ENCODE data around the gene SOX4.

SOX4 gene

DNA sequence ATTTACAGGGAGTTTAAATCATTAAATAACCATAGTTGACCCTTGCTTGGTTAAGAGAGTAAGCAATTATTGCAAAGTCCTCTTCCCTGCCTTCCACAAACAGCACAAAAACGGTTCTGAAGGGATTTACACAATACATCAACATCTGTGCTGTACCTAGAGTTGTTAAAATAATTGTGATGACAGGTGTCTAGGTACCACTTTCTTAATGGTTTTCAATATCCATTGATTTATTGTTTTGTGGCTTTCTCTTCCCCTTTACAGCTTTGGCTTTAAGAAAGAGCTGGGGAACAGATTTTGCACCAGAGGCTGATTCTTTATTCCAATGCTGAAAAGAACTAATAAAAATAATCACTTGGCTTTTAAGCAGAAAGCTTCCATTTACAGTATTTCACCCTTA lies 598 bp upstream of the SOX4 start:
- peak overlapping the region; percentile 68 for H3K4me3 ChIP-seq (ENCODE audit: control insufficient read depth, low read depth, low read length)
- TF ChIP-seq, protein P1, sequence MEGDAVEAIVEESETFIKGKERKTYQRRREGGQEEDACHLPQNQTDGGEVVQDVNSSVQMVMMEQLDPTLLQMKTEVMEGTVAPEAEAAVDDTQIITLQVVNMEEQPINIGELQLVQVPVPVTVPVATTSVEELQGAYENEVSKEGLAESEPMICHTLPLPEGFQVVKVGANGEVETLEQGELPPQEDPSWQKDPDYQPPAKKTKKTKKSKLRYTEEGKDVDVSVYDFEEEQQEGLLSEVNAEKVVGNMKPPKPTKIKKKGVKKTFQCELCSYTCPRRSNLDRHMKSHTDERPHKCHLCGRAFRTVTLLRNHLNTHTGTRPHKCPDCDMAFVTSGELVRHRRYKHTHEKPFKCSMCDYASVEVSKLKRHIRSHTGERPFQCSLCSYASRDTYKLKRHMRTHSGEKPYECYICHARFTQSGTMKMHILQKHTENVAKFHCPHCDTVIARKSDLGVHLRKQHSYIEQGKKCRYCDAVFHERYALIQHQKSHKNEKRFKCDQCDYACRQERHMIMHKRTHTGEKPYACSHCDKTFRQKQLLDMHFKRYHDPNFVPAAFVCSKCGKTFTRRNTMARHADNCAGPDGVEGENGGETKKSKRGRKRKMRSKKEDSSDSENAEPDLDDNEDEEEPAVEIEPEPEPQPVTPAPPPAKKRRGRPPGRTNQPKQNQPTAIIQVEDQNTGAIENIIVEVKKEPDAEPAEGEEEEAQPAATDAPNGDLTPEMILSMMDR (conservative IDR thresholded peaks at IDR 0.05; ENCODE audit: control insufficient read depth, insufficient read depth, low read depth, low read length), result no peak
- no peak for DNase-seq (ENCODE audit: low read depth)

DNA sequence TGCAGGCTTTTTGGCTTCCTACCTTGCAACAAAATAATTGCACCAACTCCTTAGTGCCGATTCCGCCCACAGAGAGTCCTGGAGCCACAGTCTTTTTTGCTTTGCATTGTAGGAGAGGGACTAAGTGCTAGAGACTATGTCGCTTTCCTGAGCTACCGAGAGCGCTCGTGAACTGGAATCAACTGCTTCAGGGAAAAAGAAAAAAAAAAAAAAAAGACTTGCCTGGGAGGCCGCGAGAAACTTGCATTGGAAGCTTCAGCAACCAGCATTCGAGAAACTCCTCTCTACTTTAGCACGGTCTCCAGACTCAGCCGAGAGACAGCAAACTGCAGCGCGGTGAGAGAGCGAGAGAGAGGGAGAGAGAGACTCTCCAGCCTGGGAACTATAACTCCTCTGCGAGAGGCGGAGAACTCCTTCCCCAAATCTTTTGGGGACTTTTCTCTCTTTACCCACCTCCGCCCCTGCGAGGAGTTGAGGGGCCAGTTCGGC lies 420 bp downstream of the SOX4 start:
- DNase-seq (ENCODE audit: low read depth), result peak; percentile 67
- TF ChIP-seq, protein P1 (conservative IDR thresholded peaks at IDR 0.05; ENCODE audit: control insufficient read depth, insufficient read depth, low read depth, low read length), result no peak
- H3K4me3 ChIP-seq (ENCODE audit: control insufficient read depth, low read depth, low read length), result peak overlapping the region; percentile 68

DNA sequence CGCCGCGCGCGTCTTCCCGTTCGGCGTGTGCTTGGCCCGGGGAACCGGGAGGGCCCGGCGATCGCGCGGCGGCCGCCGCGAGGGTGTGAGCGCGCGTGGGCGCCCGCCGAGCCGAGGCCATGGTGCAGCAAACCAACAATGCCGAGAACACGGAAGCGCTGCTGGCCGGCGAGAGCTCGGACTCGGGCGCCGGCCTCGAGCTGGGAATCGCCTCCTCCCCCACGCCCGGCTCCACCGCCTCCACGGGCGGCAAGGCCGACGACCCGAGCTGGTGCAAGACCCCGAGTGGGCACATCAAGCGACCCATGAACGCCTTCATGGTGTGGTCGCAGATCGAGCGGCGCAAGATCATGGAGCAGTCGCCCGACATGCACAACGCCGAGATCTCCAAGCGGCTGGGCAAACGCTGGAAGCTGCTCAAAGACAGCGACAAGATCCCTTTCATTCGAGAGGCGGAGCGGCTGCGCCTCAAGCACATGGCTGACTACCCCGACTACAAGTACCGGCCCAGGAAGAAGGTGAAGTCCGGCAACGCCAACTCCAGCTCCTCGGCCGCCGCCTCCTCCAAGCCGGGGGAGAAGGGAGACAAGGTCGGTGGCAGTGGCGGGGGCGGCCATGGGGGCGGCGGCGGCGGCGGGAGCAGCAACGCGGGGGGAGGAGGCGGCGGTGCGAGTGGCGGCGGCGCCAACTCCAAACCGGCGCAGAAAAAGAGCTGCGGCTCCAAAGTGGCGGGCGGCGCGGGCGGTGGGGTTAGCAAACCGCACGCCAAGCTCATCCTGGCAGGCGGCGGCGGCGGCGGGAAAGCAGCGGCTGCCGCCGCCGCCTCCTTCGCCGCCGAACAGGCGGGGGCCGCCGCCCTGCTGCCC lies 1.1 kb downstream of the SOX4 start:
- peak; percentile 66 for DNase-seq (ENCODE audit: low read depth)
- TF ChIP-seq, protein P1 (conservative IDR thresholded peaks at IDR 0.05; ENCODE audit: control insufficient read depth, insufficient read depth, low read depth, low read length), result no peak

DNA sequence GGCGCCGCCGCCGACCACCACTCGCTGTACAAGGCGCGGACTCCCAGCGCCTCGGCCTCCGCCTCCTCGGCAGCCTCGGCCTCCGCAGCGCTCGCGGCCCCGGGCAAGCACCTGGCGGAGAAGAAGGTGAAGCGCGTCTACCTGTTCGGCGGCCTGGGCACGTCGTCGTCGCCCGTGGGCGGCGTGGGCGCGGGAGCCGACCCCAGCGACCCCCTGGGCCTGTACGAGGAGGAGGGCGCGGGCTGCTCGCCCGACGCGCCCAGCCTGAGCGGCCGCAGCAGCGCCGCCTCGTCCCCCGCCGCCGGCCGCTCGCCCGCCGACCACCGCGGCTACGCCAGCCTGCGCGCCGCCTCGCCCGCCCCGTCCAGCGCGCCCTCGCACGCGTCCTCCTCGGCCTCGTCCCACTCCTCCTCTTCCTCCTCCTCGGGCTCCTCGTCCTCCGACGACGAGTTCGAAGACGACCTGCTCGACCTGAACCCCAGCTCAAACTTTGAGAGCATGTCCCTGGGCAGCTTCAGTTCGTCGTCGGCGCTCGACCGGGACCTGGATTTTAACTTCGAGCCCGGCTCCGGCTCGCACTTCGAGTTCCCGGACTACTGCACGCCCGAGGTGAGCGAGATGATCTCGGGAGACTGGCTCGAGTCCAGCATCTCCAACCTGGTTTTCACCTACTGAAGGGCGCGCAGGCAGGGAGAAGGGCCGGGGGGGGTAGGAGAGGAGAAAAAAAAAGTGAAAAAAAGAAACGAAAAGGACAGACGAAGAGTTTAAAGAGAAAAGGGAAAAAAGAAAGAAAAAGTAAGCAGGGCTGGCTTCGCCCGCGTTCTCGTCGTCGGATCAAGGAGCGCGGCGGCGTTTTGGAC lies 2.0 kb downstream of the SOX4 start:
- peak; percentile 14 for DNase-seq (ENCODE audit: low read depth)
- H3K4me3 ChIP-seq (ENCODE audit: control insufficient read depth, low read depth, low read length), result peak overlapping the region; percentile 68
- TF ChIP-seq, protein P1 (conservative IDR thresholded peaks at IDR 0.05; ENCODE audit: control insufficient read depth, insufficient read depth, low read depth, low read length), result no peak

More for the DNA sequence above, 1.1 kb downstream of the SOX4 start:
- peak overlapping the region; percentile 68 for H3K4me3 ChIP-seq (ENCODE audit: control insufficient read depth, low read depth, low read length)

DNA sequence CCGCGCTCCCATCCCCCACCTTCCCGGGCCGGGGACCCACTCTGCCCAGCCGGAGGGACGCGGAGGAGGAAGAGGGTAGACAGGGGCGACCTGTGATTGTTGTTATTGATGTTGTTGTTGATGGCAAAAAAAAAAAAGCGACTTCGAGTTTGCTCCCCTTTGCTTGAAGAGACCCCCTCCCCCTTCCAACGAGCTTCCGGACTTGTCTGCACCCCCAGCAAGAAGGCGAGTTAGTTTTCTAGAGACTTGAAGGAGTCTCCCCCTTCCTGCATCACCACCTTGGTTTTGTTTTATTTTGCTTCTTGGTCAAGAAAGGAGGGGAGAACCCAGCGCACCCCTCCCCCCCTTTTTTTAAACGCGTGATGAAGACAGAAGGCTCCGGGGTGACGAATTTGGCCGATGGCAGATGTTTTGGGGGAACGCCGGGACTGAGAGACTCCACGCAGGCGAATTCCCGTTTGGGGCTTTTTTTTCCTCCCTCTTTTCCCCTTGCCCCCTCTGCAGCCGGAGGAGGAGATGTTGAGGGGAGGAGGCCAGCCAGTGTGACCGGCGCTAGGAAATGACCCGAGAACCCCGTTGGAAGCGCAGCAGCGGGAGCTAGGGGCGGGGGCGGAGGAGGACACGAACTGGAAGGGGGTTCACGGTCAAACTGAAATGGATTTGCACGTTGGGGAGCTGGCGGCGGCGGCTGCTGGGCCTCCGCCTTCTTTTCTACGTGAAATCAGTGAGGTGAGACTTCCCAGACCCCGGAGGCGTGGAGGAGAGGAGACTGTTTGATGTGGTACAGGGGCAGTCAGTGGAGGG lies 2.8 kb downstream of the SOX4 start:
- peak; percentile 44 for DNase-seq (ENCODE audit: low read depth)
- TF ChIP-seq, protein P1 (conservative IDR thresholded peaks at IDR 0.05; ENCODE audit: control insufficient read depth, insufficient read depth, low read depth, low read length), result no peak
- H3K4me3 ChIP-seq (ENCODE audit: control insufficient read depth, low read depth, low read length), result peak overlapping the region; percentile 68
